ENCODE results near the gene MEGF11.
"Not testable (repeated sequence)": the region's sequence is repeated elsewhere in the genome, so short reads cannot be mapped to it uniquely, and the experiment has no call there.

The MEGF11 gene

GRCh38 chr15:65893060-65893459 lies 360.5 kb downstream of the MEGF11 start:
- DNase-seq (ENCODE audit: low read depth in 2 of 2): no peak

GRCh38 chr15:65888981-65889380 lies 364.6 kb downstream of the MEGF11 start:
- no peak for DNase-seq (ENCODE audit: low read depth in 2 of 2)

GRCh38 chr15:65887565-65887964 lies 366.0 kb downstream of the MEGF11 start:
- DNase-seq (ENCODE audit: low read depth in 2 of 2): no peak

- DNase-seq (ENCODE audit: low read depth in 2 of 2): no peak
Observed at GRCh38 chr15:65885668-65886218, 367.8 kb downstream of the MEGF11 start.

GRCh38 chr15:65884511-65884910 lies 369.0 kb downstream of the MEGF11 start:
- DNase-seq (ENCODE audit: low read depth in 2 of 2): no peak

- no peak for DNase-seq (ENCODE audit: low read depth in 2 of 2)
Observed at GRCh38 chr15:65883571-65883970, 370.0 kb downstream of the MEGF11 start.

- DNase-seq (ENCODE audit: low read depth in 2 of 2): no peak
Observed at GRCh38 chr15:65881766-65882434, 371.6 kb downstream of the MEGF11 start.

GRCh38 chr15:65877749-65878148 lies 375.8 kb downstream of the MEGF11 start:
- DNase-seq (ENCODE audit: low read depth in 2 of 2): no peak

GRCh38 chr15:65875458-65875857 lies 378.1 kb downstream of the MEGF11 start:
- DNase-seq (ENCODE audit: low read depth in 2 of 2): no peak

- no peak for DNase-seq (ENCODE audit: low read depth in 2 of 2)
Observed at GRCh38 chr15:65873256-65873655, 380.3 kb downstream of the MEGF11 start.

- not testable (repeated sequence) for DNase-seq (ENCODE audit: low read depth in 2 of 2)
Observed at GRCh38 chr15:65872596-65872995, 381.0 kb downstream of the MEGF11 start.

- not testable (repeated sequence) for DNase-seq (ENCODE audit: low read depth in 2 of 2)
Observed at GRCh38 chr15:65871886-65872285, 381.7 kb downstream of the MEGF11 start.

GRCh38 chr15:65870889-65871533 lies 382.5 kb downstream of the MEGF11 start:
- DNase-seq (ENCODE audit: low read depth in 2 of 2): no peak

- no peak for DNase-seq (ENCODE audit: low read depth in 2 of 2)
Observed at GRCh38 chr15:65869954-65870871, 383.3 kb downstream of the MEGF11 start.

GRCh38 chr15:65869126-65869953 lies 384.2 kb downstream of the MEGF11 start, which contains the start of gene RAB11A:
Gene RAB11A, plus strand, starts transcription at chr15:65869491. Its CDS starts 95 bp downstream, at chr15:65869586.
- peak; percentile 89 for DNase-seq (ENCODE audit: low read depth in 2 of 2)

- DNase-seq (ENCODE audit: low read depth in 2 of 2): no peak
Observed at GRCh38 chr15:65868546-65869125, 384.9 kb downstream of the MEGF11 start.

GRCh38 chr15:65867933-65868332 lies 385.6 kb downstream of the MEGF11 start:
- not testable (repeated sequence) for DNase-seq (ENCODE audit: low read depth in 2 of 2)

- no peak for DNase-seq (ENCODE audit: low read depth in 2 of 2)
Observed at GRCh38 chr15:65867244-65867643, 386.3 kb downstream of the MEGF11 start.

- DNase-seq (ENCODE audit: low read depth in 2 of 2): no peak
Observed at GRCh38 chr15:65863106-65863505, 390.4 kb downstream of the MEGF11 start.

GRCh38 chr15:65862682-65863081 lies 390.9 kb downstream of the MEGF11 start:
- peak in 1 of 2 experiments; percentile 29 for DNase-seq (ENCODE audit: low read depth in 2 of 2)

Measured in fibroblast of skin of left biceps (primary cell).